GM12878 (cell line): ENCODE data around the gene RIIAD1.

Source experiments
- EZH2 ChIP-seq: IDR thresholded peaks from 2 replicates; pipeline ENCODE4 v1.6.1; 2012; ENCODE audit warnings: low read depth, mild to moderate bottlenecking, control low read depth, inconsistent platforms, low read length, borderline replicate concordance; ENCODE audit not compliant: control insufficient read depth
- TF ChIP-seq, protein P1 (sequence below): IDR thresholded peaks from 2 replicates; pipeline ENCODE4 v1.6.1; 2011; ENCODE audit warnings: low read depth, low read length, improper control_type of control experiment, borderline replicate concordance

DNA sequence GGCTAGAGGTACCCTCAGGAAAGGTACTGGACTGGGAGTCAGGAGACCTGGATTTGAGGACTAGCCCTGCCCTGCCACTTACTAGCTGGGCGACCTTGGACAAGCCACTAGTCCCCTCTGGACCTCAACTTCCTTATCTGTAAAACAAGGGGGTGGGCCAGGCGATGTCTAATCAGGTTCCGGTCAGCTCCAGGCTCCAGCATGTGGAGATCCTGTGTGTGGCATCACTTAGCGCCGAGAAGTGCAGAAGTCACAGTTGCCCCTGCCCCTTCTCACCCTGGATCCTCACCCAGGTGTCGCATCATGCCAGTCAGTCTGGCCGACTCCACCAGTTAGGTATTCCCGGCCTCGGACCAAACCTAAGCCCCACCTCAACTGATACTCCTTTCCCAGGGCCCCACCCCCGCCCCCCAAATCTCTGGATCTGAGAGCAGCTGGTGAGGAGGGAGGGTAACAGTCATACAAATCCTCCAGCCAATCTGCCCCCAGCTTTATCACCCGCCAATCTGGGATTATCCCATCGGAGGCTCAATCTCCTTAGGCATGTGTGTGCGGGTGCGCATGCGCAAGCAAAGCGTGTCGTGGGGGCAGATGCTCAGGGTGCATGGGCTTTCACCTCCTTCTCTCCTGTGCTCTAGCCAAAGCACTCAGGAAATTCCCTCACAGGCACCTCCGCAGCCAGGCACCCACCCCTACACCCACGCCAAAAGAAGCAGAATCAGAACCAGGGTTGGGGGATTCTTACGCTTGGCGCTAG is 10.1 kb upstream of the RIIAD1 start:
- TF ChIP-seq EZH2 = no peak
- TF ChIP-seq, protein P1, sequence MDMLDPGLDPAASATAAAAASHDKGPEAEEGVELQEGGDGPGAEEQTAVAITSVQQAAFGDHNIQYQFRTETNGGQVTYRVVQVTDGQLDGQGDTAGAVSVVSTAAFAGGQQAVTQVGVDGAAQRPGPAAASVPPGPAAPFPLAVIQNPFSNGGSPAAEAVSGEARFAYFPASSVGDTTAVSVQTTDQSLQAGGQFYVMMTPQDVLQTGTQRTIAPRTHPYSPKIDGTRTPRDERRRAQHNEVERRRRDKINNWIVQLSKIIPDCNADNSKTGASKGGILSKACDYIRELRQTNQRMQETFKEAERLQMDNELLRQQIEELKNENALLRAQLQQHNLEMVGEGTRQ = no peak
